ENCODE data around the gene SLC1A7. TPM values are rescaled to one million over a fixed set of nuclear protein-coding genes. Genes with fewer than 3 reads are reported as not detected.

SLC1A7 gene
- total and polyA plus RNA-seq, 2 of the 13 experiments (the other 11 are each of a cell fraction or from before 2014, with no cell fraction given): 0.04 to 2.0 TPM

DNA sequence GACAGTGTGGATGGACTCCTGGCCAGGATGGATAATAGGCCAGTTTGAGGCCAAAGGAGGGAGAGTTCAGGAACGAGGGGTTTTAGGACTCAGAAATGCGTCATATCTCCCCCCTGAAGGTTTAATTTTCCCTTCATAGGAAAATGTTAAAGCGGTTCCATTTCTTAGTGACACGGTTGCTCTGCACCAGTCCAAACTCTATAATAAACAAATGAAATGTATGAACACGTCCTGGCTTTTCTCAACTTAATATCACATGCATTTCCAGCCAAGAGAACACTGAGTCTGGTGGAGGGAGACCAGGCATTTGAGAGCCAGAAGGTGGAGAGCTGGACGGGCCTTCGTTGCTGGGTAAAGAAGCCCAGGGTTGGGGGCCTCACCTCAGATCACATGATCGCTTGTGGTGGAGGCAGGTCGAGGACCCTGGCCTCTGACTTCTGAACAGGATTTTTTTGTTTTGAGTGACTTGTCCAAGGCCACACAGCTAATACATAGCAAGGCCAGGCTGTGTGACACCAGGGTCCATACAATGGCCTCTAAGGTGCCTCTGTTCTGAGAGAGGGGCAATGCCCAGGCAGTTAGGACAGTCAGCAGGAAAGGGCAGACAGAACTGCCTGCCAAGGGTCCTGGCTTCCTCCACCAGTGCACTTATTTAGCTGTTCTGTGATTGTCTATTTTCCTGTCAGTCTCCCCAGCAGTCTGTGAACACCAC, 11.4 kb downstream of the SLC1A7 start:
- Histone ChIP-seq H3K9me3 (ENCODE audit: low read length) (no peaks in the 10 kb centered on the region), H4K20me1 (ENCODE audit: insufficient read depth, low read length) (no peaks in the 10 kb centered on the region), H3K79me2 (ENCODE audit: insufficient read depth, low read length) (no peaks in the 10 kb centered on the region), H3K4me2 (ENCODE audit: low read depth, low read length) (peak overlapping the region; percentile 40), H3K27me3 (ENCODE audit: control insufficient read depth in 1 of 2, insufficient read depth in 2 of 2, low read length in 2 of 2) (peaks cover 3 to 5% of the 10 kb centered on the region in 2 experiments; a peak in 3 of 5 replicates), H3K4me3 (replicated peaks in 1 of 3; ENCODE audit: insufficient read depth in 1 of 3, low read depth in 2 of 3, low read length in 3 of 3) (no peak overlapping the region), H3K27ac (ENCODE audit: extremely low read length, insufficient read depth, low read length) (peak overlapping the region; percentile 19), H3K9ac (ENCODE audit: insufficient read depth, low read depth, low read length) (peak overlapping the region; percentile 3; the same call in 1 of the 2 replicates), H2AFZ (ENCODE audit: low read length) (no peak overlapping the region), H3K4me1 (ENCODE audit: insufficient read depth, low read length) (peaks cover 79% of the 10 kb centered on the region), H3K36me3 (replicated peaks in 1 of 2; ENCODE audit: control insufficient read depth in 1 of 2, insufficient read depth in 2 of 2, low read length in 2 of 2) (no peaks in the 10 kb centered on the region)
- WGBS (ENCODE audit: low lambda C conversion rate): 13% methylated on average over 9 of the region's 9 CpGs
- DNase-seq (ENCODE audit: low spot score) (no peak), FAIRE-seq (no peak), ATAC-seq (peak; percentile 65)
- intact Hi-C loops (cut with micrococcal nuclease; ENCODE audit: unreplicated experiment) (no loop called here), in situ Hi-C loops (cut with HindIII; ENCODE audit: extremely low pct_ligation_motif_present, low pct_unique_long_range_greater_than_20kb) (no loop called here)
- no TSS peak for BruUV-seq (replicated peaks)
- CTCF ChIA-PET (ENCODE audit: low intra/inter-chr PET ratio, low total read pairs): no interaction called here
- POLR2A ChIA-PET: interaction anchor here (0.9 to 2.9 kb wide), 8 partner anchors 9 to 52 kb away, joined by 3 to 16 read pairs (median 5); no protein-coding TSS in a partner anchor
- TF ChIP-seq, protein P1, sequence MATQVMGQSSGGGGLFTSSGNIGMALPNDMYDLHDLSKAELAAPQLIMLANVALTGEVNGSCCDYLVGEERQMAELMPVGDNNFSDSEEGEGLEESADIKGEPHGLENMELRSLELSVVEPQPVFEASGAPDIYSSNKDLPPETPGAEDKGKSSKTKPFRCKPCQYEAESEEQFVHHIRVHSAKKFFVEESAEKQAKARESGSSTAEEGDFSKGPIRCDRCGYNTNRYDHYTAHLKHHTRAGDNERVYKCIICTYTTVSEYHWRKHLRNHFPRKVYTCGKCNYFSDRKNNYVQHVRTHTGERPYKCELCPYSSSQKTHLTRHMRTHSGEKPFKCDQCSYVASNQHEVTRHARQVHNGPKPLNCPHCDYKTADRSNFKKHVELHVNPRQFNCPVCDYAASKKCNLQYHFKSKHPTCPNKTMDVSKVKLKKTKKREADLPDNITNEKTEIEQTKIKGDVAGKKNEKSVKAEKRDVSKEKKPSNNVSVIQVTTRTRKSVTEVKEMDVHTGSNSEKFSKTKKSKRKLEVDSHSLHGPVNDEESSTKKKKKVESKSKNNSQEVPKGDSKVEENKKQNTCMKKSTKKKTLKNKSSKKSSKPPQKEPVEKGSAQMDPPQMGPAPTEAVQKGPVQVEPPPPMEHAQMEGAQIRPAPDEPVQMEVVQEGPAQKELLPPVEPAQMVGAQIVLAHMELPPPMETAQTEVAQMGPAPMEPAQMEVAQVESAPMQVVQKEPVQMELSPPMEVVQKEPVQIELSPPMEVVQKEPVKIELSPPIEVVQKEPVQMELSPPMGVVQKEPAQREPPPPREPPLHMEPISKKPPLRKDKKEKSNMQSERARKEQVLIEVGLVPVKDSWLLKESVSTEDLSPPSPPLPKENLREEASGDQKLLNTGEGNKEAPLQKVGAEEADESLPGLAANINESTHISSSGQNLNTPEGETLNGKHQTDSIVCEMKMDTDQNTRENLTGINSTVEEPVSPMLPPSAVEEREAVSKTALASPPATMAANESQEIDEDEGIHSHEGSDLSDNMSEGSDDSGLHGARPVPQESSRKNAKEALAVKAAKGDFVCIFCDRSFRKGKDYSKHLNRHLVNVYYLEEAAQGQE (IDR thresholded peaks at IDR 0.05; ENCODE audit: borderline replicate concordance in 1 of 2, low read depth in 1 of 2, low read length in 2 of 2): no peak
- no peak for TF ChIP-seq HNRNPLL (IDR thresholded peaks at IDR 0.05; ENCODE audit: low read depth, low read length, poor library complexity, severe bottlenecking)
- TF ChIP-seq, protein P2, sequence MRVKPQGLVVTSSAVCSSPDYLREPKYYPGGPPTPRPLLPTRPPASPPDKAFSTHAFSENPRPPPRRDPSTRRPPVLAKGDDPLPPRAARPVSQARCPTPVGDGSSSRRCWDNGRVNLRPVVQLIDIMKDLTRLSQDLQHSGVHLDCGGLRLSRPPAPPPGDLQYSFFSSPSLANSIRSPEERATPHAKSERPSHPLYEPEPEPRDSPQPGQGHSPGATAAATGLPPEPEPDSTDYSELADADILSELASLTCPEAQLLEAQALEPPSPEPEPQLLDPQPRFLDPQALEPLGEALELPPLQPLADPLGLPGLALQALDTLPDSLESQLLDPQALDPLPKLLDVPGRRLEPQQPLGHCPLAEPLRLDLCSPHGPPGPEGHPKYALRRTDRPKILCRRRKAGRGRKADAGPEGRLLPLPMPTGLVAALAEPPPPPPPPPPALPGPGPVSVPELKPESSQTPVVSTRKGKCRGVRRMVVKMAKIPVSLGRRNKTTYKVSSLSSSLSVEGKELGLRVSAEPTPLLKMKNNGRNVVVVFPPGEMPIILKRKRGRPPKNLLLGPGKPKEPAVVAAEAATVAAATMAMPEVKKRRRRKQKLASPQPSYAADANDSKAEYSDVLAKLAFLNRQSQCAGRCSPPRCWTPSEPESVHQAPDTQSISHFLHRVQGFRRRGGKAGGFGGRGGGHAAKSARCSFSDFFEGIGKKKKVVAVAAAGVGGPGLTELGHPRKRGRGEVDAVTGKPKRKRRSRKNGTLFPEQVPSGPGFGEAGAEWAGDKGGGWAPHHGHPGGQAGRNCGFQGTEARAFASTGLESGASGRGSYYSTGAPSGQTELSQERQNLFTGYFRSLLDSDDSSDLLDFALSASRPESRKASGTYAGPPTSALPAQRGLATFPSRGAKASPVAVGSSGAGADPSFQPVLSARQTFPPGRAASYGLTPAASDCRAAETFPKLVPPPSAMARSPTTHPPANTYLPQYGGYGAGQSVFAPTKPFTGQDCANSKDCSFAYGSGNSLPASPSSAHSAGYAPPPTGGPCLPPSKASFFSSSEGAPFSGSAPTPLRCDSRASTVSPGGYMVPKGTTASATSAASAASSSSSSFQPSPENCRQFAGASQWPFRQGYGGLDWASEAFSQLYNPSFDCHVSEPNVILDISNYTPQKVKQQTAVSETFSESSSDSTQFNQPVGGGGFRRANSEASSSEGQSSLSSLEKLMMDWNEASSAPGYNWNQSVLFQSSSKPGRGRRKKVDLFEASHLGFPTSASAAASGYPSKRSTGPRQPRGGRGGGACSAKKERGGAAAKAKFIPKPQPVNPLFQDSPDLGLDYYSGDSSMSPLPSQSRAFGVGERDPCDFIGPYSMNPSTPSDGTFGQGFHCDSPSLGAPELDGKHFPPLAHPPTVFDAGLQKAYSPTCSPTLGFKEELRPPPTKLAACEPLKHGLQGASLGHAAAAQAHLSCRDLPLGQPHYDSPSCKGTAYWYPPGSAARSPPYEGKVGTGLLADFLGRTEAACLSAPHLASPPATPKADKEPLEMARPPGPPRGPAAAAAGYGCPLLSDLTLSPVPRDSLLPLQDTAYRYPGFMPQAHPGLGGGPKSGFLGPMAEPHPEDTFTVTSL (CRISPR knock-in tag; IDR thresholded peaks at IDR 0.05; ENCODE audit: borderline replicate concordance): peak; percentile 13; the same call in 1 of the 2 replicates
- TF ChIP-seq, protein P3, sequence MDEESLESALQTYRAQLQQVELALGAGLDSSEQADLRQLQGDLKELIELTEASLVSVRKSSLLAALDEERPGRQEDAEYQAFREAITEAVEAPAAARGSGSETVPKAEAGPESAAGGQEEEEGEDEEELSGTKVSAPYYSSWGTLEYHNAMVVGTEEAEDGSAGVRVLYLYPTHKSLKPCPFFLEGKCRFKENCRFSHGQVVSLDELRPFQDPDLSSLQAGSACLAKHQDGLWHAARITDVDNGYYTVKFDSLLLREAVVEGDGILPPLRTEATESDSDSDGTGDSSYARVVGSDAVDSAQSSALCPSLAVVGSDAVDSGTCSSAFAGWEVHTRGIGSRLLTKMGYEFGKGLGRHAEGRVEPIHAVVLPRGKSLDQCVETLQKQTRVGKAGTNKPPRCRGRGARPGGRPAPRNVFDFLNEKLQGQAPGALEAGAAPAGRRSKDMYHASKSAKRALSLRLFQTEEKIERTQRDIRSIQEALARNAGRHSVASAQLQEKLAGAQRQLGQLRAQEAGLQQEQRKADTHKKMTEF (CRISPR knock-in tag; IDR thresholded peaks at IDR 0.05): no peak; the same call in 1 of the 2 replicates
- TF ChIP-seq ZSCAN21 (CRISPR knock-in tag; IDR thresholded peaks at IDR 0.05; ENCODE audit: borderline replicate concordance): no peak
- no peak for TF ChIP-seq ZNF431 (CRISPR knock-in tag; IDR thresholded peaks at IDR 0.05; ENCODE audit: borderline replicate concordance, low read depth)
- TF ChIP-seq, protein P4, sequence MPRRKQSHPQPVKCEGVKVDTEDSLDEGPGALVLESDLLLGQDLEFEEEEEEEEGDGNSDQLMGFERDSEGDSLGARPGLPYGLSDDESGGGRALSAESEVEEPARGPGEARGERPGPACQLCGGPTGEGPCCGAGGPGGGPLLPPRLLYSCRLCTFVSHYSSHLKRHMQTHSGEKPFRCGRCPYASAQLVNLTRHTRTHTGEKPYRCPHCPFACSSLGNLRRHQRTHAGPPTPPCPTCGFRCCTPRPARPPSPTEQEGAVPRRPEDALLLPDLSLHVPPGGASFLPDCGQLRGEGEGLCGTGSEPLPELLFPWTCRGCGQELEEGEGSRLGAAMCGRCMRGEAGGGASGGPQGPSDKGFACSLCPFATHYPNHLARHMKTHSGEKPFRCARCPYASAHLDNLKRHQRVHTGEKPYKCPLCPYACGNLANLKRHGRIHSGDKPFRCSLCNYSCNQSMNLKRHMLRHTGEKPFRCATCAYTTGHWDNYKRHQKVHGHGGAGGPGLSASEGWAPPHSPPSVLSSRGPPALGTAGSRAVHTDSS (CRISPR knock-in tag; conservative IDR thresholded peaks at IDR 0.05): no peak
- TF ChIP-seq, protein P5, sequence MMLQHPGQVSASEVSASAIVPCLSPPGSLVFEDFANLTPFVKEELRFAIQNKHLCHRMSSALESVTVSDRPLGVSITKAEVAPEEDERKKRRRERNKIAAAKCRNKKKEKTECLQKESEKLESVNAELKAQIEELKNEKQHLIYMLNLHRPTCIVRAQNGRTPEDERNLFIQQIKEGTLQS (CRISPR knock-in tag; IDR thresholded peaks at IDR 0.05): no peak
- no peak for TF ChIP-seq CEBPB (IDR thresholded peaks at IDR 0.05; ENCODE audit: borderline replicate concordance, low read depth, low read length)

Measured in HepG2 (cell line).